Parathyroid adenoma (tissue), 2 donors: Measurements from ENCODE around the gene COL4A1.

ENCODE experiments used
- H2AFZ ChIP-seq: fragments of 300-600 bp; sonication (generic); one replicate; pipeline ENCODE4 v1.7.0; 2017; ENCODE audit warnings: antibody characterized with exemption, mild to moderate bottlenecking
- H3K27ac ChIP-seq: fragments of 300-600 bp; sonication (generic); one replicate; pipeline ENCODE4 v1.7.0; 2017
- H3K27me3 ChIP-seq: fragments of 300-600 bp; sonication (generic); one replicate; pipeline ENCODE4 v1.7.0; 2017; ENCODE audit warnings: low read length; ENCODE audit not compliant: control insufficient read depth, insufficient read depth
- H3K36me3 ChIP-seq: fragments of 300-600 bp; sonication (generic); one replicate; pipeline ENCODE4 v1.7.0; 2017; ENCODE audit warnings: low read length; ENCODE audit not compliant: control insufficient read depth, insufficient read depth
- H3K4me1 ChIP-seq: fragments of 300-600 bp; sonication (generic); one replicate; pipeline ENCODE4 v1.7.0; 2017; ENCODE audit warnings: control low read depth
- H3K4me2 ChIP-seq: fragments of 300-600 bp; sonication (generic); one replicate; pipeline ENCODE4 v1.7.0; 2017; ENCODE audit warnings: low read length
- H3K4me3 ChIP-seq: fragments of 300-600 bp; sonication (generic); one replicate; pipeline ENCODE4 v1.7.0; 2017; ENCODE audit warnings: low read depth, low read length
- H3K79me2 ChIP-seq: fragments of 300-600 bp; sonication (generic); one replicate; pipeline ENCODE4 v1.7.0; 2017; ENCODE audit warnings: control low read depth
- H3K9ac ChIP-seq: fragments of 300-600 bp; sonication (generic); one replicate; pipeline ENCODE4 v1.7.0; 2017; ENCODE audit warnings: mild to moderate bottlenecking
- H3K9me3 ChIP-seq: fragments of 300-600 bp; sonication (generic); one replicate; pipeline ENCODE4 v1.7.0; 2017; ENCODE audit warnings: low read length; ENCODE audit not compliant: control insufficient read depth
- CTCF ChIP-seq: fragments of 300-600 bp; sonication (generic); IDR thresholded peaks from one replicate; pipeline ENCODE4 v1.7.0; 2017; ENCODE audit warnings: antibody characterized with exemption, mild to moderate bottlenecking
- donor health status: primary hyperparathyroidism.

The COL4A1 gene

DNA sequence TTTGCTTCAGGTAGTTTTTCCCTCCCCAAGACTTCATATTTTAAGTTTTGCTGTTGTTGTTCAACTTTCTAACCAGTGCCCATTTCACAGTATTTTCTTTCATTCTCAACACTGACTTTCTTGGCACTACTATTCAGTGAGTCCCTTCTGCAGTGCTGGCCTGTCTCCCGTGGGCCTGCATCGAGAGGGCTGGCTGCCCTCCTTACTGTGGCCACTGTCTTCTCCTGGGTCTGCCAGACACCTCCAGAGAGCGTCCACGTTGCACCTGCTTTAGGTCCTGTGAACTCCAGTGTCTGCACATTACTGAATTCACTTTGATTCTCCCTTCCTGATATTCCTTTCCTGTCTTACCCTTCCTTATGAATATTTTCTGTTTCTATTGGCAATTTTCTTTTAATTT, 27.3 kb downstream of the COL4A1 start:
- no peaks in the 10 kb centered on the region for H3K27me3 ChIP-seq
- H3K9me3 ChIP-seq = no peaks in the 10 kb centered on the region
- no peak overlapping the region for H3K27ac ChIP-seq
- no peak overlapping the region for H3K4me3 ChIP-seq
- H3K9ac ChIP-seq = no peak overlapping the region
- H3K36me3 ChIP-seq = no peaks in the 10 kb centered on the region
- no peak overlapping the region for H3K4me2 ChIP-seq
- no peaks in the 10 kb centered on the region for H3K79me2 ChIP-seq
- H2AFZ ChIP-seq = no peak overlapping the region
- TF ChIP-seq CTCF = no peak
- no peaks in the 10 kb centered on the region for H3K4me1 ChIP-seq

DNA sequence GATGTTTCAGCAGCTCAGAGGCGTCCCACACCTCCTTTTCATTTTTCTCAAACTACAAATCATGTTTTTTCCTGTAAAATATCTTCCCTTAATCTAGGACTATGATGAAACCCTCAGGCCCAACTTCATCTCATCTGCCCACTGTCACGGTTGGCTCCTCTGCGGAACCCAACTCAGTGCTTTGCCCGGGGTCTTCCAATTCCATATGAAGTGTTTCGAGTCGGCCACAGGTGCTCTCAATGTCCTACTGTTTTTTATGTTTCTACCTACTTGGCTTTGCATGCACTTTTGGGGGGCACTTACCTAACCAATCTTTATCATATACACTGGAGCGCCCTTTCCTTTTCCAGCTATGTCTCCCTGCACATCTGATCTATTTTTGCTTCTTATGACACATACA, 28.1 kb downstream of the COL4A1 start:
- no peaks in the 10 kb centered on the region for H3K4me1 ChIP-seq

DNA sequence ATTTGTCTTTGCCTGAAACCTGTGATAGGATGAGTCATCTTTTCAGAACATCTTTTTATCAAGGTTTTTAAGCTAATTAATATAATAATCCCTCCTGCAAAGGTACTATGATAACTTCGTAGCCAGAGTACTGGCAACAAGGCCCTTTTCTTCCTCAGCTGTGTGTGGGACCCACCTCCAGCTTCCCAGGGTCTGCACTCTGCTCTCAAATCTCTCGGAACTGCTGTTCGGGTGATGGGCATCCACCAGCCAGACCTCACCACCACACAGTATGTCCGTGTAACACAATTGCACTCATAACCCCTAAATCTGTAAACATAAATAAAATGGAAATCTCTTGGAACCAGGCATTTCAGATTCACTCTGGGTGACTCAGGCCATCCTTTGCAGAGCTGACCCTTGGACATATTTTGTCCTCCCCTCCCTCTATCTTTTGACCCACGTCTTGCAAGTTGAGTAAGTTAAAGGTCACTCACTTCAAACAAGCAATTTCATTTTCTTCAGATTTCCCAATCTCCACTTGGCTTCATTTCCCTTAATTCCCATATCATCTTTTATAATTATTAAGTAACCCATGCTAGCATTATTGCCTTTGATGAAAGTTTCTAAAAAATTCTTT, 29.5 kb downstream of the COL4A1 start:
- H3K27ac ChIP-seq = no peak overlapping the region
- no peak overlapping the region for H2AFZ ChIP-seq
- no peaks in the 10 kb centered on the region for H3K4me1 ChIP-seq

More for the DNA sequence above, 28.1 kb downstream of the COL4A1 start:
- Histone ChIP-seq H2AFZ (no peak overlapping the region), H3K4me2 (no peak overlapping the region), H3K36me3 (no peaks in the 10 kb centered on the region), H3K27ac (no peak overlapping the region), H3K9ac (no peak overlapping the region), H3K79me2 (no peaks in the 10 kb centered on the region), H3K9me3 (no peaks in the 10 kb centered on the region), H3K4me3 (no peak overlapping the region), H3K27me3 (no peaks in the 10 kb centered on the region)
- TF ChIP-seq CTCF = no peak

GRCh38 chr13:110276553-110276950, 30.4 kb downstream of the COL4A1 start:
- no peak overlapping the region for H3K27ac ChIP-seq
- no peak overlapping the region for H3K9ac ChIP-seq
- no peaks in the 10 kb centered on the region for H3K27me3 ChIP-seq
- no peaks in the 10 kb centered on the region for H3K36me3 ChIP-seq
- no peak overlapping the region for H3K4me2 ChIP-seq
- no peaks in the 10 kb centered on the region for H3K79me2 ChIP-seq
- H2AFZ ChIP-seq = no peak overlapping the region
- H3K4me3 ChIP-seq = no peak overlapping the region
- H3K9me3 ChIP-seq = no peaks in the 10 kb centered on the region
- H3K4me1 ChIP-seq = no peaks in the 10 kb centered on the region
- TF ChIP-seq CTCF = no peak

More for the DNA sequence above, 29.5 kb downstream of the COL4A1 start:
- H3K79me2 ChIP-seq = no peaks in the 10 kb centered on the region
- H3K36me3 ChIP-seq = no peaks in the 10 kb centered on the region
- H3K4me2 ChIP-seq = no peak overlapping the region
- H3K9ac ChIP-seq = no peak overlapping the region
- H3K9me3 ChIP-seq = no peaks in the 10 kb centered on the region
- H3K4me3 ChIP-seq = no peak overlapping the region
- TF ChIP-seq CTCF = no peak
- no peaks in the 10 kb centered on the region for H3K27me3 ChIP-seq

- Histone ChIP-seq H3K79me2 (no peaks in the 10 kb centered on the region), H3K4me3 (no peak overlapping the region), H3K27ac (no peak overlapping the region), H3K4me1 (no peaks in the 10 kb centered on the region), H3K27me3 (no peaks in the 10 kb centered on the region), H3K36me3 (no peaks in the 10 kb centered on the region), H3K4me2 (no peak overlapping the region), H2AFZ (no peak overlapping the region), H3K9ac (no peak overlapping the region), H3K9me3 (no peaks in the 10 kb centered on the region)
- no peak for TF ChIP-seq CTCF
Observed at GRCh38 chr13:110275931-110276552, 30.9 kb downstream of the COL4A1 start.
